Keratinocyte (primary cell): ENCODE results near the gene LRRC27.

Experiments used
- CTCF ChIP-seq, 3 experiments: IDR thresholded peaks in 1 of 3; conservative IDR thresholded peaks in 1 of 3; optimal IDR thresholded peaks in 1 of 3; 2 replicates in 2 of 3; 3 replicates in 1 of 3; pipeline versions ENCODE3 to v1.5.1; 2011; ENCODE audit warnings: low read length in 3 of 3, mild to moderate bottlenecking in 3 of 3, moderate library complexity in 2 of 3, control low read depth in 1 of 3, inconsistent platforms in 1 of 3; ENCODE audit not compliant: insufficient read depth in 2 of 3; ENCODE audit errors: extremely low read depth in 1 of 3
- EZH2 ChIP-seq: IDR thresholded peaks from one replicate; pipeline ENCODE4 v1.6.1; 2012; ENCODE audit warnings: inconsistent platforms, mild to moderate bottlenecking, low read length, moderate library complexity

GRCh38 chr10:132406750-132407149, 74.8 kb downstream of the LRRC27 start:
- TF ChIP-seq CTCF (optimal IDR thresholded peaks at IDR 0.05 in 1 of 3, IDR thresholded peaks at IDR 0.05 in 1 of 3, conservative IDR thresholded peaks at IDR 0.05 in 1 of 3; ENCODE audit: extremely low read depth in 1 of 3, insufficient read depth in 2 of 3, low read length in 3 of 3): no peak
- no peak for TF ChIP-seq EZH2
